GM21447 (cell line): Measurements from ENCODE around the gene FOXK1.

Source experiments
- ATAC-seq: cut with Tn5 transposase; IDR thresholded peaks from one replicate; pipeline ENCODE4 v1.9.1; 2021; ENCODE audit not compliant: unreplicated experiment

FOXK1 gene

DNA sequence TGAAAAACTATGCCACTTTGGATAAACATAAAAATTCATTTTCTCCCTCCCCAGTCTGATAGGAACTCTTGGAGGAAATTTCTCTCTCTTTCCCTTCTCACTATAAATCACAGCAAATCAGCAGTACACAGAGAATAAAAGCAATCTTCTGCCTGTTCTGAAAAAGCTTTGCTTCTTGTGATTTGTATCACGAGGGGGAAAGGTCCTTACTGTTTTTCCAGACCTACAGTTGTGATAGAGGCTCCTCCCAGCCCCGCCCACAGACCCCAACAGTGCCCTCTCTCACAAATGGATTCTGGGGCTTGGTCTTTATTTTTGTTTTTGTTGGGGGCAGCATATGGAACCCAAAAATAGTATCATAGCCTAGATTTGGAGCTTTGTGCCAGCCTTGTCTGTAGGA, 12.2 kb downstream of the FOXK1 start:
- ATAC-seq = no peak

DNA sequence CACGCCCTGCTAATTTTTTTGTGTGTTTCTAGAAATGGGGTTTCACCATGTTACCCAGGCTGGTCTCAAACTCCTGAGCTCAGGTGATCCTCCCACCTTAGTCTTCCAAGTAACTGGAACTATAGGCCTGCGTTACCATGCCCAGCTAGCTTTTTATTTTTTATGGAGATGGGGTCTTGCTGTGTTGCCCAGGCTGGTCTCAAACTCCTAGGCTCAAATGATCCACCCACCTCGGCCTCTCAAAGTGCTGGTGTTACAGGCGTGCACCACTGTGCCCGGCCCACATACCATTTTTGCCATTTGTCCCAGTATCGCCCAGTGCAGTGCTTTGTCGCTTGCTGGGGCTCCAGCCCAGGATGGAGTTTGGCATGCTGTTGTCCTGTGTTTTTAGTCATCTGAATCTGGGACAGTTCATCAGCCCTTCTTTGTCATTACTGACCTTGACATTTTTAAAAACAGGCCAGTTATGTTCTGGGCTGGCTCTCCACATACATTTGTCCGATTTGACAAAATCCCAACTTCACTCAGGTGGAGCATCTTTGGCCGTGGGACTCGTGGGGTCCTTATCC, 16.7 kb downstream of the FOXK1 start:
- ATAC-seq = no peak

DNA sequence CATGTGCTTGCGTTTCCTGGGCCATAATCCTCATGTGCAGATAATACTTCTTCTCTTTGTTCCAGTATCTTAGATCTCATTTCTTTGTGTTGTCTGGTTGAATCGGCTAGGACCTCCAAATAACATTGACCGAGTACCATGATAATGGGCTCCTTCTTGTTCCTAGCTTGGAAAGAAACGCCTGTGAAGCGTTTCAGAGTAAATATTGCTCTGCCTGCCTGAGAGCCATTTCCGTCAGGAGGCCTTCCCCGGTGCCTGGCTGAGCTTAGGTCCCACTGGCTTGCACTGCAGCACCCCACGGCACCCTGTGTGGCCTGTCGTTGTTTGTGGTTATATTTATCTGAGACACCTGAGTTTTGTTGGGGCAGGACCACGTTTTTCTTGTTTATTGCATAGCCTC, 17.7 kb downstream of the FOXK1 start:
- no peak for ATAC-seq

DNA sequence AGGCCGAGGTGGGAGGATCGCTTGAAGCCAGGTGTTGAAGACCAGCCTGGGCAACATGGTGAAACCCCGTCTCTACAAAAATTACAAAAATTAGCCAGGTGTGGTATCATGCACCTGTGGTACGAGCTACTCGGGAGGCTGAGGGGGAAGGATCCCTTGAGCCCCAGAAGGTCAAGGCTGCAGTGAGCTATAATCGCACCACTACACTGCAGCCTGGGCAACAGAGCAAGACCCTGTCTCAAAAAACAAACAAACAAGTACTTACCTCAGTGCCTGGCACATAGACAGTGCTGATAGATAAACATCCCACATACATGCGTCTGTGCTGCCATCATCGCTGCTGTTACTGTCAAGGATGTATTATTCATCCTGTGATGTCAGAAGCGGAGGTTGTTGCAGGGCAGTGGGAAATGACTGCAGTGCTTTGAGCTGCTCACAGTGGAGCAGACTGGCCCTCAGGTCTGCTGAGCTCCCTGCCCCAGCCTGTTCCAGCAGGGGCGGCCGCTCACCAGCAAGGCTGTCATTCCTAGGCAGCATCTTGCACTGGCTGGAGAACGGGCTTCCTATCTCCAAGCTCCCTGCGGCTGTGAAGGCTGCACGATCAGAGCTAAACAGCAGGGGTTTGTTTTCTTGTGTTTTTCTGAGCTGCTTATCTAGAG, 18.6 kb downstream of the FOXK1 start:
- no peak for ATAC-seq

DNA sequence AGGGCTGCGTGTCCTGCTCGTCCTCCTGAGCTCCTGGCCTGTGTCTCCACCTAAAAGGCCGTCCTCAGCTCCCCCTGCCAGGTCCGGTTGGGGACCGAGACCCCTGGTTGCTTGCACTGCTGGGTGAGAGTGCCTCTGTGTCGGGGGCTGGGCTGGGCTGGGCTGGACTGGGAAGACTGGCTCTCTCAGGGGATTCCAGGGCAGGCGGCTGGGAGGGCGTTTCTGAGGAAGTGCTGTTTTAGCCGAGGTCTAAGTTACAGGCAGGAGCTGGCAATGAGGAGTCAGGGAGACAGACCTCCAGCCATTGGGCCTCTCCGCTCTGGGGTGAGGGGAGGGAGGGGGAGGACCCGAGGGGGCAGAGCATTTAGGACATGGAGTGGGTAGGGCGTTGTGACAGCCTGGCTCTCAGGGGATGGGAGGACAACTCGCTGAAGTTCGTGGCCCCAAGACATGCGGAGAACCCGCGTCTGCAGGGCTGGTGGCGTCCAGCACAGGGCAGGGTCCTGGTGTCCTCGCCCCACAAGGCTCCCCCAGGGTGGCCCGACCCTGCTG, 20.9 kb downstream of the FOXK1 start:
- no peak for ATAC-seq

DNA sequence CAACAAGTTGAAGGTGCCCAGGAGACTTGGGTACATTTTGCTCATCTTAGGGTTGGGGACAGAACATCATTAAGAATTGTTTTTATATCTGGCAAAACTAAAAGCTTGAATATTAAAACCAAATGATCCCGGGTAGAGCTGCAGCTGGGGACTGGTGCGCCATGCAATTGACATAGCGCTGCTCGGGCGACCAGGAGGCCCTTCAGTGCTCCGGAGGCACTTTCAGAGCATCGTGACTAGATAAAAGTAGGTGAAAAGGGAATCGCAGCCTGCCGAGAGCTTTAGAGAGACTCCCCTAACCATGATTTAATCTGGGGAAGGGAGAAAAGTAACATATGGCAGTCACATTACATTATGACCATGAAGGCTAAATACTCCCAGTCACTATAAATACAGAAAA, 21.4 kb downstream of the FOXK1 start:
- no peak for ATAC-seq

DNA sequence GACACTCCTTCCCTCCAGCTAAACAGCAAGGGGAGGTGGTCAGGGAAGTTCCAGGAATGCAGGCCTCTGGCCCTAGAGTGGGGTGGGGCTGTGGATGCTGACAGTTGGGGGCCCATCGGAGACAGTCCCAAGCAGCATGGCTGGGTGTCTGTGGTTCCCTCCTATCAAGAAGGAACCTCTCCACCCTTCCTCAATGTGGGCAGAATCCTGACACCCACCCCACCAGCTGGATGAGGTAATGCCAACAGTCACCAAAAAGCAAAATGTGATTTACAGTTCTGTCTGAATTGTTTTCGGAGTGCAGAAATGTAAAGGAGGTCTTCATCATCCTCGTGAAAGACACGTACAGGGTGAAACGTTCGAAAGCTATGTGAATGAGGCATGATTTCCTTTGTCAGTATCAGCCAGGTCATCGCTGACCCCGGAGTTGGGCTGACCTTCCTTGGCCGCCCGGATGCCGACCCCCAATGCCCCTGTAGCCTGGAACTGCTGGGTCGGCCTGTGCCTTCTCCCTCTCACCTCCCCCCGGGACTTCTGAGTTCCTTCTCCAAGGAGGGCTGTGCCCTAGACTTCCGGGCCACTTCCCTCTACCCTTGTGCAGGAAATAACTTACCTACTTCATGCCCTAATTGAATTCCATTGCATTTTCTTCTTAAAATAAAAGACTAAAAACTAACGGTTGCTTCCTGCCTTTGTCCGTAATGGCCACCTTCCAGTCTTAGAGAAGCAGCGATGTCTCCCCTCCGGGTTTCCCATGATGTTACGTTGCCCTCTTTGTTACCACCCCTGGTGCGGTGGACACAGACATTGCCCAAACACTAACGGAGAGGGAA, 24.5 kb downstream of the FOXK1 start:
- no peak for ATAC-seq

DNA sequence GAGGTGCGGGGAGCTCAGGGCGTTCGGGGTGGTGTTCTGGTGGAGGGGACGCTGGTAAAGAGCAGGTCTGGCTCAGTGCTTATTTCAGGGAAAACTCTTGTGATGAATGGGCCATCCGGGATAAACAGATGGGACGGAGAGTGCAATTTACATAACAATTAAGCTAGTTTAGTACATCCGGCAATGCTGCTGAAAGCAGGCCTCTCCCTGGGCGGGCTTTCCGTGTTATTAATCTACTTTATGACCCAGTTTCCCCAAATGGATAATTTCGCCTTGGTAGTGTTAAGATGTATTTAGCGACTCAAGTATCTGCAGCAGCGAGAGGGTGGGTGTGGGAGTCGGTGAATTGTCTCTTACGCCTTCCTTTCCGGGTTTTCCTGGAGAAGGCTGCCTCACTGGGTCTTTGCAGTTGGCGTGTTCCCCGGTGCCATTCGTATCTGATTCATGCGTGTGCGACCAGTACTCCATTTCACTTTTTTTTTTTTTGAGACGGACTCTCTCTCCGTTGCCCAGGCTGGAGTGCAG, 25.2 kb downstream of the FOXK1 start:
- no peak for ATAC-seq

DNA sequence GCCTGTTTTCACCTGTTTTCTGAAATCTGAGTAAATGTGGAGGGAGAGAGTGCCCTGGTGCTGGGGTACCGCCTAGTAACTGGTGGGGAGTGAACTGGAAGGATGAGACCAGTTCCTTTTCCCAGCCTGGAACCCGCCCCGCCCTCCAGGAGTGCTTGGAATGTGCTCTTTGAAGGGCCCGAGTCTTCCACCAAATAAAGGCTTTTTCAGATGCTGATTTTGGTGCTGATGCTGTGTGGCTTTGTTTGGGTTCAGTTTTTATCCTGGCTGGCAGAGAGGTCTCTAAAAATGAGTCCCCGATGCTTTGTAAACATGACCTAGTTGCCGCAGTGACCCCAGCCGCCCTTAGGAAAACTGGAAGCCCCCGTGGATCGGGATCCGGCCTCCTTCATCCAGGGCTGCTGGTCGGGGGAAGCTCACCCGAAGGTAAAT, 25.9 kb downstream of the FOXK1 start:
- ATAC-seq = no peak

DNA sequence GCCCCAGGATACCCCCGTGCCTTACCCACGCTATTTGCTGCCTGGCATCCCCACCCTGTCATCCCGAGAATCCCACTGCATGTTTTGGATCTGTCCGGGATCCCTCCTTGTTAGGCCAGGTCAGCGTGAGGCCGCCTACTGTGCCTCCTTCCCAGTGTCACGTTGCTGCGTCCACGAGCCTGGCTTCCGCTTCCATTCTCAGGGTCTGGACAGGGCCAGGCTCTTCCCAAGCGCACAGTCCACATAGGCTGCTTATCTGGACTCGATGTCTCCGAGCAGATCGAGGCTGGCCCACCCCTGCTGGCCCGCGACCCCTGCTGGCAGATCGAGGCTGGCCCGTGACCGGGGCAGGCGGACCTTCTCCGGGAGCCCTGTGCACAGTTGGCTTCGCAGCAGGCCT, 27.1 kb downstream of the FOXK1 start:
- no peak for ATAC-seq

DNA sequence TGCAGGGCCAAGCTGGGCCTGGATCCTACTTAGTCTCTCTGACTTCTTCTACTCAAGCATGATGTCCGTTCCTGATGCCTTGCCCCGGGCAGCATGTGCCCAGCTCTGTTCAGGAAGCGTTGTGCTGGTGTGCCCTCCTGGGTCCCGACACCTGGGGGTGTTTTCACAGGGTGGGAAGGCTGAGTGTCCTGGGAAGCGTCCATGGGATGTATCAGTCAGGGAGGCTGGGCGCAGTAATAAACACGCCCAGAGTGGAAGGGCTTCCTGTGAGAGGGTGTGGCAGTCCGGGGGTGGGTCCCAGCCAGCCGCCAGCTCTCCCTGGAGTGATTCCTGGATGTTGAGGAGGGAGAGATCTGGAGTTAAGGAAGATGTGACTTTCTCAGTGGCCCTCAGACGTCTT, 29.0 kb downstream of the FOXK1 start:
- no peak for ATAC-seq

DNA sequence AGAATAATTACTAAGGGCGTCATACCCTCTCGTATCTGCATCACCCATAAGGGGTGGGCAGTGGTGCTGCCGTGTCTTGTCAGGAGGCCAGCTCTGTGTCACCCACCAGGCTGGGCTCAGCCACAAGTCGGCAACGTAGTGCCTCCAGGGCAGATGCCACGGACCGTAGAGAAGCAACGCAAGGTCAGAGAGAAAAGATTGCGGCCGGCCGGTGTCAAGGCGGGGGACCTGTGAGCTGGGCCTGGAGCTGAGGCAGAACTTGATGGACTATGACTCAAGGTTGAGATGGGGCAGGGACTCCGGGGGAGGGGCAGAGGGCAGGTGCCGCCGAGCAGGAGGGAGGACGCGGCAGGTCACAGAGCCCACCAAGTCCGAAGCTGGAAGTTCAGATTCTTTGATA, 29.5 kb downstream of the FOXK1 start:
- ATAC-seq = no peak

DNA sequence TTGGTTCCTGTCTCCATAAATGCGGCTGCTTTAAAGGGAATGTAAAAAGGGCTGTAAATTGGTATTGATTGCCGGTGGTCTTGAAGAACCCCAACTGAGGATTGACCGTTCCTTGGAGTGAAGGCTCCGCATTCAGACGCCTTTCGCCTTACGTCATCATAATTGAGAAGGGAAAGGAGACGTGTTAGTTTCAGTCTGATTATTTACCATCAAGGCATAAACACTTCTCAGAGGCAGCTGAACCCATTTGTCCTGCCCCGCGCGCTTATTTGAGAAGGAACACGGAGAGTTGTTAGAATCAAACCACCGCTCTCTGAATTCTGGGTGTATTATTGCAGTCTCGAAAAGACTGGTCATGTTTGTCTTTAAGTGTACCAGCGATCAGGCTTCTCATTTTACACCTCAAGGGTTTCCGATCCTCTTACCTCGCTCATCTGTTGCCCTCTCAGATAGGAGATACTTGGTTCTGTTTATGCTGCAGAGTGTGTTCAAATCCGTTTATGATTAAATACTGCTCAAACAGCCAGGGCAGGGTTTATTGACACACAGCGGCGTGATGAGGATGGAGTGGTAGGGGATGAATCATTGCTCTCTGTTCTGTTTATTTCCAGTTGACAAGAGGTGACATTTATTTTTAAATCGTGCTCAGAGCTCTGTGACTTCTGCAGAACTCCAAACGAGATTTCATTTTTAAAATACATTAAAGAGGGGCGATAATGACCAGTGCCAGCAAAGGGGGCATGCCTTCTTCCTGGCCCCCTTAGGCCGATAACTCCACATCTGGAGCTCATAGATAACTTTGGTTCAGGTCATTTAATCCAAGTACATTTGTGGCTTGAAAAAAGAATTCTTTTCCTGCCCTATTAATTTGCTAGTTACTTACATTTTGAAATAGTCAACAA, 30.4 kb downstream of the FOXK1 start:
- peak; percentile 35 for ATAC-seq

DNA sequence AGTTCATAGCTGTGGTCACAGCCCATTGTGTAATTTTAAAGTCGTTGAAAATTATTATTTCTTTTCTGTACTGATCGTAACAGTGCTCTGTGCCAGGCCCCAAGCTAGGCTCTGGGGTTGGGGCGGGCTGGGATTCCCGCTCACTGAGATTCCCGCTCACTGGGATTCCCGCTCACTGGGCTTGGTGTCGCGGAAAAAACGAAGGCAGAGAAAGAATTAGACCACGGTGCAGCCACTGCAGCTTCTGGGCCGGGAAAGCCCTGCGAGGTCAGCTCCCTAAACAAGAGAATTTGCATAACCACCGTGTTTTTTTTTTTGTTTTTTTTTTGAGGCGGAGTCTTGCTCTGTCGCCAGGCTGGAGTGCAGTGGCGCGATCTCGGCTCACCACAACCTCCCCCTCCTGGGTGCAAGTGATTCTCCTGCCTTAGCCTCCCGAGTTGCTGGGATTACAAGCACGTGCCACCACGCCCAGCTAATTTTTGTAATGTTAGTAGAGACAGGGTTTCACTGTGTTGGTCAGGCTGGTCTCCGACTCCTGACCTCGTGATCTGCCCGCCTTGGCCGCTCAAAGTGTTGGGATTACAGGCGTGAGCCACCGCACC, 31.2 kb downstream of the FOXK1 start:
- ATAC-seq = peak; percentile 73

DNA sequence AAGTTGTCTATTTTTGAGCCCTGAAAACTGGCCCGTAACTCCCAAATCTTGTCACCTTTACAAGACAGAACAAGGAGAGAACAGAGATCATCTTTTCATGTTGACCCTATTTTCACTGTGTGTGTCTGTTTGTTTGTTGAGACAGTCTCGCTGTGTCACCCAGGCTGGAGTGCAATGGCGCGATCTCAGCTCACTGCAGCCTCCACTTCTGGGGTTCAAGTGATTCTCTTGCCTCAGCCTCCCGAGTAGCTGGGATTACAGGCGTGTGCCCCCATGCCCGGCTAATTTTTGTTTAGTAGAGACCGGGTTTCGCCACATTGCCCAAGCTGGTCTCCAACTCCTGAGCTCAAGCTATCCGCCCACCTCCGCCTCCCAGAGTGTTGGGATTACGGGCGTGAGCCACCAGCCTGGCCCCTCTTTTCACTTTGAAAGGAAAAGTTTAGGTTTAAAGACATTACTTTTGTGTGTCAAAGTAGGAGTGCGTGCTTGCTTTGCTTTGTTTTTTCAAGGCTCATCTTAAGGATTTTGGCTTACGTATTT, 32.1 kb downstream of the FOXK1 start:
- no peak for ATAC-seq

DNA sequence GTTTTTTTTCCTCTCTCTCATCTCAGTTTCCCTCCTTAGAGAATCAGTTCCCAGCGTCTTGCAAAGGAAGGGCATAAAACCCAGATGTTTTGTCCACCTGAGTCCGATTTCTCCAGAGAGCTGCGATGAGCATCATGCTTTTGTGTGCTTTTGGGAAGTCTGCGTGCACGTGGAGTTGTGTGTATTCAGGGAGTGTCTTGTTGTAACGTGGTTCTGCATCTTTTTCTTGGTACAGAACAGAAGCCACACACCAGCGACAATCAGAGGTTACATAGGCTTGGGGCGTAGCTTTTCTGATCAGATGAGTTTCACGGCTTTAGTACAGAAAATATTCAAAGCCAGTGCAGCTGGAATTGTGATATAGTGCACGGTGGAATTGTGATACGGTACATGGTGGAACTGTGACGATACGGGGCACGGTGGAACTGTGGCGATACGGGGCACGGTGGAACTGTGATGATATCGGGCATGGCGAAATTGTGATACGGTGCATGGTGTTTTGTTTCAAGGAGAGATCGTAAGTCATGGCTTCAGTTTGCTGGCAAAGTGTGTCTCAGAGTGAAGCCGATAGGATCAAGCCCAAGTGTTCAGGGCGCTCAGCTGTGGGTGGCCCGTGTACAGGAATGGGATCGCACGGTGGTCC, 32.8 kb downstream of the FOXK1 start:
- ATAC-seq = no peak

DNA sequence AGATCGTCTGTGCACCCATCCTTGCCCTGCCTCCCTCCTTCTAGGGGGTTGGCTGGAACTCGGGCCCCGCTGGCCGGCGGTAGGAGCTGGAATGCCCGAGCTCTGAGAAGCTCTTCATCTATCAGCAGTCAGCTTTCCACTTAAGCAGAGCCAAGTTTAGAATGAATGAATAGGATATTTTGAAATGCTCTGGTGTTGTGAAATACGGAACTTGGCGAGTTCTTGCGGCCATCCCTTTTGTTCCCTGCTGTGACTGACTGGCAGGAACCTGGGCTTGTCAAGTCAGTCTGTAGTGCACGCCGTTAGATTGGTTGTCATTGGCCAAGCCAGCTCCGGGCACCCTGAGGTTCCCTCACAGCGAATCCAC, 33.3 kb downstream of the FOXK1 start:
- no peak for ATAC-seq

DNA sequence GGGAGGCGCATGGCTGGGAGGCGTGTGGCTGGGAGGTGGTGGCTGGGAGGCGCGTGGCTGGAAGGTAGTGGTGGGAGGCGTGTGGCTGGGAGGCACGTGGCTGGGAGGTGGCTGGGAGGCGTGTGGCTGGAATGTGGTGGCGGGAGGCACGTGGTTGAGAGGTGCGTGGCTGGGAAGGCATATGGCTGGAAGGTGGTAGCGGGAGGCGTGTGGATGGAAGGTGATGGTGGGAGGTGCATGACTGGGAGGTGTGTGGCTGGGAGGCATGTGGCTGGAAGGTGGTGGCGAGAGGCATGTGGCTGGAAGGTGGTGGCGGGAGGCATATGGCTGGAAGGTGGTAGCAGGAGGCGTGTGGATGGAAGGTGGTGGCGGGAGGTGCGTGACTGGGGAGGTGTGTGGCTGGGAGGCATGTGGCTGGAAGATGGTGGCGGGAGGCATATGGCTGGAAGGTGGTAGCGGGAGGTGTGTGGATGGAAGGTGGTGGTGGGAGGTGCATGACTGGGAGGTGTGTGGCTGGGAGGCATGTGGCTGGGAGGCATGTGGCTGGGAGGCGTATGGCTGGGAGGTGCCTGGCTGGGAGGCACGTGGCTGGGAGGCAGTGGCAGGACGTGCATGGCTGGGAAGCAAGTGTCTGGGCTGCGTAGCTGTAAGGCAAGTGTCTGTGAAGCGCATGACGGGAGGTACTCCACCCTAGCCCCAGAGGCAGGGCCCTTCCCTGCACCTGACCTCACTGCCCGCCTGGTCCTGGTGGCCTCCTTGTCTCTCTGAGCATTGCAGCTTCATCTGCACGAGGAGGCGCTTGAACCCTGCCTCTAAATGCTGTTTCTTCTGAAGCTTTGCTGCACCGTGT, 35.1 kb downstream of the FOXK1 start:
- ATAC-seq = no peak

DNA sequence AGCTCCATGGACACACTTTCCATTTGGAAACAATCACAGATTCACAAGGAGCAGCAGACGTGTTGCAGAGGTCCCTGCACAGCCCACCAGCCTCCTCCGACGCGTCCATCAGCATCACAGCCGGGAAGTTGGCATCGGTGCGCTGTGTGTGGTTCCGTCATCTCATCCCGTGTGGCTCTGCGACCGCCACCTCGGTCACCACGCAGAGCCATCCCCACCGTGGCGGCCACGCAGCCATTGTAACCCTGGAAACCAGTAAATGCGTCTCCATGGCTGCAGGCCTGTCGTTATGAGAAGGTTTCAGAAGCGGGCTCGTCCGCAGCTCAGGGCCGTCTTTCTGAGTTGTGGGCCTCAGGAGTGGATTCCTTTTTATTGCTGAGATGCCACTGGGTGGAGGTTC, 36.0 kb downstream of the FOXK1 start:
- no peak for ATAC-seq
